ES-I3 (cell line): ENCODE data around the gene PLIN5.

Experiments used
- H3K36me3 ChIP-seq: 2 replicates; pipeline ENCODE4 v1.6.1; 2013; ENCODE audit warnings: mild to moderate bottlenecking, low read length, control low read depth, moderate library complexity; ENCODE audit not compliant: insufficient read depth
- H3K4me1 ChIP-seq: 2 replicates; pipeline ENCODE4 v1.6.1; 2013; ENCODE audit warnings: mild to moderate bottlenecking, control low read depth, low read length; ENCODE audit not compliant: insufficient read depth
- H3K9ac ChIP-seq: 2 replicates; pipeline ENCODE4 v1.6.1; 2013; ENCODE audit warnings: low read depth, mild to moderate bottlenecking, low read length, moderate library complexity
- H3K9me3 ChIP-seq: 2 replicates; pipeline ENCODE4 v1.6.1; 2013; ENCODE audit warnings: mild to moderate bottlenecking, low read length, moderate library complexity; ENCODE audit not compliant: control insufficient read depth, insufficient read depth

Gene PLIN5, protein sequence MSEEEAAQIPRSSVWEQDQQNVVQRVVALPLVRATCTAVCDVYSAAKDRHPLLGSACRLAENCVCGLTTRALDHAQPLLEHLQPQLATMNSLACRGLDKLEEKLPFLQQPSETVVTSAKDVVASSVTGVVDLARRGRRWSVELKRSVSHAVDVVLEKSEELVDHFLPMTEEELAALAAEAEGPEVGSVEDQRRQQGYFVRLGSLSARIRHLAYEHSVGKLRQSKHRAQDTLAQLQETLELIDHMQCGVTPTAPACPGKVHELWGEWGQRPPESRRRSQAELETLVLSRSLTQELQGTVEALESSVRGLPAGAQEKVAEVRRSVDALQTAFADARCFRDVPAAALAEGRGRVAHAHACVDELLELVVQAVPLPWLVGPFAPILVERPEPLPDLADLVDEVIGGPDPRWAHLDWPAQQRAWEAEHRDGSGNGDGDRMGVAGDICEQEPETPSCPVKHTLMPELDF

DNA sequence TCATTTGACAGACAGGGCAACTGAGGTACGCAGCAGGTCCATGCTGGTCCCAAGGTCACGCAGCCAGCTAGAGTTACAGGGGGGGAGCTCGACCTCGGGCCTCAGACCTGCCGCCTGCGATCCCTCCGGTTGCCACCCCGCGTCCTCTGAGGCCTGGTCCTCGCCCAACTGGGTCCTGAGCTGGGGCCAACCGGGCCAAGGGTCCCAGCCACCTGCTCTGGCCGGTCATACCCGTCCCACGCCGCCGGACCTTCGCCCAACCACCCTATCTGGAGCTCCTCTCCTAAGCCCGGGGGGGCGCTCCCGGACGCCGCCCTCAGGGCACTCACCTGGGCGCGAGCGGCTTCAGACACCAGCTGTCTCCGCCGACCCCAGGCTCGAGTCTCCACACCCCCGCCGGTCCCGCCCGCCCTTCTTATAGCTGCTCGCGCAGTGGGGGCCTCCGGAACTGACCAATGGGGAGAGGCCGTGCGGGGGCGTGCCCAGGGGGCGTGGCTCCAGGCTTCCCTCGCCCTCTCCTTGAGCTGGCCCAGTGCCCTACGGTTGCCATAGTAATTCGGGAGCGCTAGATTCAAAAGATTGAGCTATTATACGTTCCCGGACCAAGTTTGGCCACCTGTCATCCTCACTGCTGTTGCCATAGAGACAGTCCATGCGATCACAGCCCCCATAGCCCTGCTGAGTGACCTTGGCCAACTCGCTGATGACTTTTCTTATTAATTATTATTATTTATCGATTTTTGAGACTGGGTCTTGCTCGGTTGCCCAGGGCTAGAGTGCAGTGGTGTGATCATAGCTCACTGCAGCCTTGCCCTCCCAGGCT lies at the start of gene PLIN5:
PLIN5 (minus strand) TSS at position 389 of the 823 bp plus-strand sequence. CDS start 1,150 bp downstream, outside the sequence.
- Histone ChIP-seq H3K4me1 (peaks cover 5% of the 10 kb centered on the region; the same call in 1 of the 2 replicates), H3K36me3 (no peaks in the 10 kb centered on the region), H3K9ac (no peak within 1 kb of the TSS; the same call in 1 of the 2 replicates), H3K9me3 (no peaks in the 10 kb centered on the region)

DNA sequence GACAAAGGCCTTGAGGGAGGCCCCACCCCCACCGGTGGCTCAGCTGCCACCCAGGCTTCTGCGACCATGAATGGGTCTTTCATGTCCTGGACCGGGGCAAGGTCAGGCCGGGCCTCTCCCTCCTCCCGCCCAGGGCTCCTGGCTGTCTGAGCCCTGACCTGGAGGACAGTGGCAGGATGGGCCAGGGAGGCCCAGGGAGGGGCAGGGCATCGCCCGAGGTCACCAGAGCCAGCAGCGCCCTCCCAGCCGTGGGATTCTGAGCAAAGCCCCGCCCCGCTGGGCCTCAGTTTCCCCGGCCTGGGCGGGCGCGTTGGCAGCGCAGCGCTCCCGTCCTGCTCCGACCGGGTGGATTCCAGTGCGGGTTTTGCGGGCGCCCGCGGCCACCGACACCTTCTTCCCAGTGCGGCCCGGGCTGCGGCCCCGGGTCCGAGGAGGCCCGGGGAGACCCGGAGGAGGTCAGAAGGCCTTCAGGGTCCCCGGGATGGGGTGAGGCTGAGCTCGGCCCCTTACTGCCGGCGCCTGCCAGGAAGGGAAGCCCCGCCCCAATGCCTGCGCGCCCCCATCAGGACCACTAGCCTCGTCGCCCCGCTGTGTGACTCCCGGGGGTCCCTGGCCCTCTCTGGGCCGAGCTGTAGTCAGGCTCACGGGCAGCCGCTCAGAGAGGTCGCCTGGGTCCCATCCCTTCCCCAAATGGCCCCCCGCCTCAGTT lies 49.1 kb upstream of the PLIN5 start:
- Histone ChIP-seq H3K9ac (peak overlapping the region; percentile 88), H3K36me3 (no peaks in the 10 kb centered on the region), H3K9me3 (no peaks in the 10 kb centered on the region), H3K4me1 (peaks cover 13% of the 10 kb centered on the region; the same call in 1 of the 2 replicates)

DNA sequence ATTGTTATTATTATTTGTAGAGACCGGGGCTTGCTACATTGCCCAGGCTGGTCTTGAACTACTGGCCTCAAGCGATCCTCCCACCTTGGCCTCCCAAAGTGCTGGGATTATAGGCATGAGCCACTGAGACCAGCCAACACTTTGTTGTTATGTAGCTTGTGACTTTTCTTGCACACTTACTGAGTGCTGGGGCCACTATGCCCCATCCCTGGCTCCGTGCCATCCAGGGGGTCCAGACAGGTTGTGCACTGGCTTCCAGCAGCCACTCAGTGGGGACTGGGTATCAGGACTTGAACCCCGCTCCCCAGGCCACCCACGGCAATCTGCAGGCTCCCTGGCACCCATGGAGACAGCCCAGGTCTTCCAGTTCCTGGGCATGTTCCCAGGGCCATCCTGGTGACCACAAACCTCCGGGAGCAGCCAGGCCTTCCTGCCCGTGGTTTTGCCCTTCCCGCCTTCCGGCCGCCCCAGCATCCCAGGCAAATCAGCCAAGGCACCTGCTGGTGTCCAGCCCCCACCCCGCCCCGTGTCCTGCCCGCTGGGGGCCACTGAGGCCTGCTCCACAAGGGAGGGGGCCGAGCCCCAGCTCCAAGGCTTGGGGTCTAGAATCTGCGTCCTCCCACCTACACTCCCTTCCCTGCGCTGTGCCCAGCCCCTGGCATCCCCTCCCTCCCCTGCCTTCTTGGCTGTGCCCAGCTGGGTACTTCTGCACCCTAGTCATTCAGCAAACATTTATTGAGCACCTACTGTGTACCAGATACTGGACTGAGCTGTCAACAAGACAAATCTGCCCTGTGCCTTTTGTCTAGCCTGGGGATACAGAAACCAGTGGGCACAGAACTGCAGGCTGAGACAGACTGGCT lies 48.2 kb upstream of the PLIN5 start:
- no peak overlapping the region for H3K9ac ChIP-seq
- H3K9me3 ChIP-seq, result no peaks in the 10 kb centered on the region
- no peaks in the 10 kb centered on the region for H3K36me3 ChIP-seq
- peaks cover 13% of the 10 kb centered on the region; the same call in 1 of the 2 replicates for H3K4me1 ChIP-seq

DNA sequence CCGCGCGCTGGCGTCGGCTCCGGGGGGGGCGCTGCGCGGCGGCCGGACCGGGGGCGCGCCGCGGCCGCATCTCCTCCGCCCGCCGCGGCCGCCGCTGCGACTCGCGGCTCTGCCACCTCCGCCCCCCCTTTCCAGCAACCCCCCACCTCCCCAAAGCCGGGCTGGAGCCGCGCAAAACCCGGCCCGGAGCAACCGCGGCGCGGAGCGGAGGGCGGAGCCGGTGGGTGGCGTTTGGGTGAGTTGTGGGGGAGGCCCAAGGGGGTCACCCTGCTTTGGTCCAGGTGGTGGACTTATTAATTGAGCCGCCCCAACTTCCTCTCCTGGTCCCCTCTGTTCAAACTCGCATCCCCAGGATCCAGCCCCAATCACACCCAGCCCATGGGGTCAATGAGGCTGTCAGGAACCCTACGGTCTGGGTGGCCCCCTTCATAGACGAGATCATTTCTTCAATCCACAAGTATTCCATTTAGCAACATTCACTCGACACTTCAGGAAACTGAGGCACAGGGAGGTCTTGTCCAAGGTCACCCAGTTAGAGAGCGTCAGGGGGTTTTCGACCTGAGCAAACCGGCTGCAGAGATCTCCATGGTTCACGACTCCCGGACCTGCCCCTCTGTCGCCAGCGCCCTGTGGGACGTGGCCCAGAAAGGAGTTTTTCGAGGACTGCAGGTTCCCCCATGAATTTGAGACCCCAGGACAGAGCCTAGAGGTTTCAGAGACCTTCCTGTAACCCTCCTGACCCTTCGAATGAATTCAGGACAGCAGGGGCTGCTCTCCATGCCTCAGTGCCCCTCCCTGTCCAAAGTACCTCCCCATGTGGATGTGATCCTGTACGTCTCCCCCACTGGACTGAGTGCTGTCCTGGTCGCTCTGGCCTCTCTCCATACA lies 46.9 kb upstream of the PLIN5 start:
- H3K36me3 ChIP-seq, result no peaks in the 10 kb centered on the region
- H3K9ac ChIP-seq, result no peak overlapping the region; the same call in 1 of the 2 replicates
- H3K4me1 ChIP-seq, result peaks cover 12% of the 10 kb centered on the region; the same call in 1 of the 2 replicates
- H3K9me3 ChIP-seq, result no peaks in the 10 kb centered on the region

DNA sequence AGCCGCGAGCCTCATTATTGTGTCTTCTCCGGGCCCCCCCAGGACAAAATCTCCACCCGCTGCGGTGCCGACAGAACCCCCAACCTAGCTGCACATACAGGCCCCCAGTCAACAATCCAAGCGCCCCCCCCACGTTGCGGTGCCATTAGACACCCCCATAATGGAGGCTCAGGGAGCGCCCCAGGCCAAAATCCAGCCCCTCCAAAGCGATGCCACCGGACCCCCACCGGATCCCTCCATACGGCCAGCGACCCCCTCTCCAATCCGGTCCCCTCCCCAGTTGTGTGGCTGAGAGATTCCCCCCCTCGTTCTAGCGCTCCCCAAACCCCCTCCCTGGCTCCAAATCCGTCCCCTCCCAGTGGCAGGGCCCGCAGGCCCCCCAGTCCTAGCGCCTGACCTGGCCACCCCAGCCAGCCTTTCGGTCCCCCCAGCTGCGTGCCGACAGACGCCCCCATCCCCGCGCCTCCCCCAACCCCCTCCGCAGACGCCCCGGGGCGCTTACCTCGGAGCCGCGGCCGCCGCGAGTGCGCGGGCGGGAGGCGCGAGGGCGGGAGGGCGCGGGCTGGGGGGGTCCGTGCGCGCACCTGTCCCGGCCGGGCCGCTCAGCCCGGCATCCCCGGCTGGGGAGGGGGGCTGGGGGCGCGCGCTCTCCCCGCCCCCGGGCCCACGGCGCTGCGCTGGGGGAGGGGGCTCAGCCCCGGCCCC lies 46.1 kb upstream of the PLIN5 start:
- Histone ChIP-seq H3K4me1 (peaks cover 5% of the 10 kb centered on the region; the same call in 1 of the 2 replicates), H3K36me3 (no peaks in the 10 kb centered on the region), H3K9me3 (no peaks in the 10 kb centered on the region), H3K9ac (peak overlapping the region; percentile 73)

DNA sequence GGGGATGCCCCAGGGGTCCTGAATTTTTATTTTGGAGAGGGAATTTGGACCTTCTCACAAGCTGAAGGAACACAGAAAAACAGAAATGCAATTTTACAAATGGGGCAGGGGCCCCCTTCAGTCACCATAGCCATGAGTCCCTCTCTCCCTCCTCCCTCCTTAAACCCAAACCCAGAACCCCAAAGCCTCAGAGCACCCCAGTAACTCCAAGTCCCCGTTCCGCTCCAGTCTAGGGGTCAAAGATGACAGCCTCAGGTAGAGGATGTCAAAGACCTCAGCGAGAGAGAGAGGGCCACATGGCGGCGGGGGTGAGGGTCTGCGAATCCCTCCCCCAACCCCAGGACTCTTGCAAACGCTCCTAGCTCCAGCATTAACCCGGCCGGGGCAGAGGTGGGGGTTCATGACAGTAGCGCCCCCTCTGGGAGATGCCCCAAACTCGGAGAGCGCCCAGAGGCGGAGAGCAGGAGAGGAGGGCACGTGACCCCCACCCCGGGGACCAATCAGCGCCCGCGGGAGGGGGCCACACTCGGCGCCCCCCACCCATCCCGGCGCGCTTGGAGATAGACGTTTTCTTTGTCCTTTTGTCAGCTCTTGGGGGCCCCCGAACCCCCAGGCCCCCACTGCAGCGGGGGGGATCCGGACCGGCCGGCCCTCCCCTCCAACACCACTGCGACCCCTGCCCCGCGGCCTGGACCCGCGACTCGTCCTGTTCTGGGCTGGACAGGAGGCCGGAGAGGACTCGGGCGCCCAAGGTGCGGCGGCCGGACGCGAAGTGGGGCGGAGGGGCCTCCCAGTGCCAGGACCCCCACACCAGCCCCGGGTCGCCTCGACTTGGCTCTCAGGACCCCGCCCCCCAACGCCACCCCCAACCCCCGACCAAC lies 45.2 kb upstream of the PLIN5 start:
- Histone ChIP-seq H3K9me3 (no peaks in the 10 kb centered on the region), H3K4me1 (peaks cover 8% of the 10 kb centered on the region; the same call in 1 of the 2 replicates), H3K36me3 (no peaks in the 10 kb centered on the region), H3K9ac (peak overlapping the region; percentile 75)

DNA sequence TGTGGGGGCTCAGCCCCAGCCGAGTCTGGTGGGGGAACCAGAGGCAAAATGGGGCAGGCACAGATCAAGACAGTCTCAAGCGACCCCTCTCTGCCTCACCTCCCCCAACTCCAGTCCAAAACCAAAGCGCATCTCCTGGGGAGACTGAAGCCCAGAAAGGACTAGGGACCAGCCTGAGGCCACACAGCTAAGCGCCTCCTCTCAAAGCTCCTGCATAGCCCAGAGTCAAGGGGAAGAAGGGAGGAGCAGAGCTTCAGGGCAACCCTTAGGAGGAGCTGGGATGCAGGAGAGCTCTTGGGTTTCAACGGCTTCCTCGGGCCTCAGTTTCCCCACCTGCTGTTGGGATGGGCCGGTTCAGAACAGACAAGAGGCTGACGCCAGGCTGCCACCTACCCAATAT lies 44.4 kb upstream of the PLIN5 start:
- no peaks in the 10 kb centered on the region for H3K9me3 ChIP-seq
- peaks cover 9% of the 10 kb centered on the region; the same call in 1 of the 2 replicates for H3K4me1 ChIP-seq
- H3K9ac ChIP-seq, result no peak overlapping the region

DNA sequence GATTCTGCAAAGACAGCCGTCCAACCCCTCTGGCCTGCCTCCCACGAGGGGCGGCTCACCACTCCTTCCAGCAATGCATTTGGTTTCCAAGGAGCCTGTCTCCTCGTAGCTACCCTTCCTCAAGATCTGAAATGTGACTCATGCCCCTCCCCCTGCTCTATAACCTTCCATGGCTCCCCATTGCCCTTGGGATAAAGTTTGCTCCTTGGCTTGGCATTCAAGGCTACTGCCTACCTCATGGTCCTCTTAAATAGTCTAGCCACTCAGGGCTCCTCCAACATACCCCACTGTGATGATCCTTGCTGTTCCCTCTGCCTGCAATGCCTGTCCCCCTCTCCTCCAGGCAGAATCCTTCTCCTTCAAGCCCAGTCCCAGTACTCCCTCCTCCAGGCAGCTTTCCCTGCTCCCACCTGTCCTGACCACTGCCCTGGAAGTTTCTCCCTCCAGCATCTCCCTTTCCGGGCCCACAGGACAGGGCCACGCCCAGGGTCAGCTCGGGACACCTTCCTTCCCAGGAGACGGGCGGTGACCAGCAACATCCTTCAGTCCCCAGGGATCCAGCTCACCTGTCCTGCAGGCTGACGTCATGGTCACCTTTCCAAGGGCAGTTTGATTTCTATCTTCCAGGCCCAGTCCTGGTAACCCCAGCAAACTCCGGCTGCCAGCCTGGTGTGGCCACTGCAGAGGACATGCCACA lies 43.7 kb upstream of the PLIN5 start:
- no peaks in the 10 kb centered on the region for H3K36me3 ChIP-seq
- peaks cover 13% of the 10 kb centered on the region; the same call in 1 of the 2 replicates for H3K4me1 ChIP-seq
- H3K9ac ChIP-seq, result no peak overlapping the region
- H3K9me3 ChIP-seq, result no peaks in the 10 kb centered on the region

More for the DNA sequence above, 44.4 kb upstream of the PLIN5 start:
- H3K36me3 ChIP-seq, result no peaks in the 10 kb centered on the region

DNA sequence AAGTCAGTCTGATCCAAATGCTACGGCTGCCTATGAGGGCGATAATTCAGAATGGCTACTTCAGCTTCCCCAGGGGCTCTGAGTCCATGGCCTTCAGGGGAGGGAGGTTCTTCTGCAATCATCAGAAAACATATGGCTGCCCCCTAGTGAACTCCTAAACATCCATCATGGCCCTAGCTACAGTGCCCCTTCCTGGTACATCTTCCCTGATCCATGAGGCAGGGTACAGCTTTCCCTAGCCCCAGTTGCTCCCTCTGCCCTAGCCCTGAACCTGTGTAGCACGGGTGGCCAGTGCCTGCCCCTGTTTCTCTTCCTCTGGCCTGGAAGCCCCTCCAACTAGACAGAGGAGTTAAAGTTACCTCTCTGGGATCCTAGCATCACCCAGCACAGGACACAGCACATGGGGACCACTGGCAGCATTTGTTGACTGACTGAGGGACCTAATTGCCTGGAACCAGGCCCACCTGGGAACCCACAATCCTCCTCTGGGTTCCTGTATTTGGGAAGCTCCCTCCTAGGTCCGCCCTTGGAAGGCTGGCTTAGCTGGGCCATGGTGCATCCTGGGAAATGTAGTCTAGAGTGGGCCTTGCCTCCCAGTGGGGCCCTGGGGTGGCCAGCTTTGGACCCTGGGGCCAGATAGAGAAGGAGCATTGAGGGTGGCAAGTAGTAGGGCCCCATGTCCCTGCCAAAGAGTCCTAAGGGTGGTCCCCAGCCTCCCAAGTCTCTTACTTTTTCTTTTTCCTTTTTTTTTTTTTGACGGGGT lies 42.2 kb upstream of the PLIN5 start:
- peaks cover 13% of the 10 kb centered on the region; the same call in 1 of the 2 replicates for H3K4me1 ChIP-seq
- no peaks in the 10 kb centered on the region for H3K36me3 ChIP-seq
- no peak overlapping the region for H3K9ac ChIP-seq
- no peaks in the 10 kb centered on the region for H3K9me3 ChIP-seq

DNA sequence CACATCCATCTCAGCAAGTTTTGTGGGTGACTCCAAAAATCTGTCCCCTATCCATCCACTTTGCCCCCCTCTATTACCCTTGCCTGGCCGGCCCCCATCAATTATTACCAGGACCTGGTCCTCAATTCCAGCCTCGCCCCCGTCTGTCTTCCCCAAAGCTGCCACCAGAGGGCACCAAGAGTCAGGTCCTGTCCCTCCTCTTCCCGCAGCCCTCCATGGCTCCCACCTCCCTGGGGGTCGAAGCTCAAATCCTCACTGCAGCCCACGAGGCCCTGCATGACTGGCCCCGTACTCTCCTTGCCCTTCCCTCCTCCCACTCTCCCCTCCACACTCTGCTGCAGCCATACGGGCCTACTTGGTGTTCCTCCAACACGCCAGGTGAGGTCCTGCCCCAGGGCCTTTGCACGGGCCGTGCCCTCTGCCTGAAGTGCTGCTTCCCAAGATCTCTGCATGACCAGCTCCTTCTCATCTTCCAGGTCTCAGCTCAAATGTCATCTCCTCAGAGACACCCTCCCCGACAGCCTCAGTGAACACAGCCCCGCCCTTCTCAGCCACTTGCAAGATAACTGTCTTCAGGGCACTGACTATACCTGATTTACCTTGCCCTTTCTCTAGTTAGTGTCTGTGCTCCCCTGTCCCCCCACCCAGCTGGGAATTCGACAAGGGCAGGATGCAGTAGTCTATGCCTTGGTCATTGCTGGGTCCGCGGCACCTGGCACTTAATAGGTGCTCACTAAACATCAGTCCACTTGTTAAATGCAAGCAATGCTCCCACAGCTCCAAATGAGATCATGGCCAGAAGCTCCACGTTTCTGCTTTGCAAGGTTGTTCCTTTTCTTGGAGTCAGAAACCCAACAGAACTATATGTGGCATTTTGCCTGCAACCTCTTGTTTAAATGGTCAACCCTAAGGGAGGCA lies 41.3 kb upstream of the PLIN5 start:
- Histone ChIP-seq H3K9me3 (no peaks in the 10 kb centered on the region), H3K36me3 (no peaks in the 10 kb centered on the region), H3K4me1 (peaks cover 10% of the 10 kb centered on the region; the same call in 1 of the 2 replicates), H3K9ac (no peak overlapping the region)
